Activated CD8-positive, alpha-beta memory T cell treated with anti-CD3 and anti-CD28 coated beads for 24 hours (primary cell): ENCODE measurements around the gene VAV3.
"Not testable (repeated sequence)": the region's sequence is repeated elsewhere in the genome, so short reads cannot be mapped to it uniquely, and the experiment has no call there.

Experiments
- DNase-seq: peaks from one replicate; pipeline ENCODE4 v3.0.0-alpha.2; 2020

VAV3 gene

DNA sequence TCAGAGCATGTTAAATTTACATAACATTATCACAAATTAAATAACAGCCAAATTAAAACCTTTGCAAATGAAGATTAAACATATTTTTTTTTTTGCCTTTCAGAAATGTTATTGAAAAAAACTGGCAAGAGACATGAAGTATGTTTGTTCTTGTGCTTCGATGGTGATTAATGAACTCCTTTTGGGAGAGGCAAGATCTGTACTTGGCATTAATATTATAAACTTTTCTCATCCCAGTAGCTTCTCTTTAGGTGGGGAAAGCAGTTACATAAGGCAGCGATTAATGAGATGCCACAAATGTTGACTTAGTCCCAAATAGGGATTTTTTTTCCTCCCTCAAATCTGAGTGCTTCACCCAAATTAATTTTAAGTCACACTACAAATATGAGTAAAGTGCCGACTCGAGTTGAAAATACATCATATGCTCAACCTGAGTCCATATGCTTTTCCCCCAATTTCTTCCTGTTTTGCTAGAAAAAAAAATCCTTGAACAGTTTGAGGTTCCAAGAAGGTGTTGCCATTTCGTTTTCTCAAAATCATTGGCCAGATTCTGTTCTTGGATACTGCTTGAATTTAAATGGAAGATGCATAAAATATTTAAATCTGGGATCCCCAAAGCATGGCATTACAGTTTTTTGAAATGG lies 294.5 kb downstream of the VAV3 start:
- no peak for DNase-seq

DNA sequence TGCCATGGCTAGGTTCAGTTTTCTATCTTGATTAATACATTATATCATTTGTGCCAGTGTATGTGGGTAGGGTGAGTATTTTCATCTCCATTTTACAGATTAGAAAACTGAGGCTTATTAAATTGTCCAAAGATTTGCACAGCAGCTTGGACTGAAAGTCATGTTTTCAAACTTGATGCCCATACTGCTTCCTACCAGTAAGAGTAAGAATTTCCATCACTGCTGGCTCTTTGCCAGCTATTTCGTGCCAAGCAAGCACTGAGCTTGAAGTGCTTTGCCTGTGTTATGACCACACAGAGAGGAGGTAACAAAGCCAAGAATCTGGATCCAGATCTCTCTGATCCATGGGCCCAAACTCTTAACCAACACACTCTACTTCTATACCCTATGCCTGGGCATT lies 295.0 kb downstream of the VAV3 start:
- no peak for DNase-seq

DNA sequence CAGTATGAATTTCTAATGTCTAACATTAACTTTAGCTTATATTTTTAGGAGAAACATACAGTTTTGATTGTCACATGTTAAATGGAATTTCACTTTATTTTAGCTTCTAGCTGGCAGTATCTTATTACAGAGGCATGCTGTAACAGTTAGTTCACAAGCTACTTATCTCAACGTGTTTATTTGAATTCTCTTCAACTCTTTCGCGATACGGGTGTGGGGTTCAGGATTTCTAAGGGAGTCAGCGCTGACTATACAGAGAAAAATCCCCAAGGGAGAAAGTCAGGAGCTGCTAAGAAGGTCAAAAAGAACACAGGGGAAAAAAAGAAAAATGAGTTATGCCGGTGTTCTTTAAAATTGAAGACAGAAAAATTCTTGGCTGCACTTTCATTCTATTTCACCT lies 296.2 kb downstream of the VAV3 start:
- no peak for DNase-seq

DNA sequence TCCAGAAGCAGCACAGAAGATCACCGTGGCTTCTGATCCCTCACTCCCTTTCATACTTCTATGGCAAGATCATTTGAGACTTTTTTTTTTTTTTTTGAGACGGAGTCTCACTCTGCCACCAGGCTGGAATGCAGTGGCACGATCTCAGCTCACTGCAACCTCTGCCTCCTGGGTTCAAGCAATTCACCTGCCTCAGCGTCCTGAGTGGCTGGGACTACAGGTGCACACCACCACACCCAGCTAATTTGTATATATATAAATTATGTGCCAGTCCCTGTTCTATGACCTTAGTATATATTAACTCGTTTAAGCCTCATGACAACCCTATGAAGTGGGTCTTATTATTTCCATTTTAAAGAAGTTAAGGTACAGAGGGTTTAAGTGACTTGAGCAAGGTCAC lies 298.5 kb downstream of the VAV3 start:
- no peak for DNase-seq

DNA sequence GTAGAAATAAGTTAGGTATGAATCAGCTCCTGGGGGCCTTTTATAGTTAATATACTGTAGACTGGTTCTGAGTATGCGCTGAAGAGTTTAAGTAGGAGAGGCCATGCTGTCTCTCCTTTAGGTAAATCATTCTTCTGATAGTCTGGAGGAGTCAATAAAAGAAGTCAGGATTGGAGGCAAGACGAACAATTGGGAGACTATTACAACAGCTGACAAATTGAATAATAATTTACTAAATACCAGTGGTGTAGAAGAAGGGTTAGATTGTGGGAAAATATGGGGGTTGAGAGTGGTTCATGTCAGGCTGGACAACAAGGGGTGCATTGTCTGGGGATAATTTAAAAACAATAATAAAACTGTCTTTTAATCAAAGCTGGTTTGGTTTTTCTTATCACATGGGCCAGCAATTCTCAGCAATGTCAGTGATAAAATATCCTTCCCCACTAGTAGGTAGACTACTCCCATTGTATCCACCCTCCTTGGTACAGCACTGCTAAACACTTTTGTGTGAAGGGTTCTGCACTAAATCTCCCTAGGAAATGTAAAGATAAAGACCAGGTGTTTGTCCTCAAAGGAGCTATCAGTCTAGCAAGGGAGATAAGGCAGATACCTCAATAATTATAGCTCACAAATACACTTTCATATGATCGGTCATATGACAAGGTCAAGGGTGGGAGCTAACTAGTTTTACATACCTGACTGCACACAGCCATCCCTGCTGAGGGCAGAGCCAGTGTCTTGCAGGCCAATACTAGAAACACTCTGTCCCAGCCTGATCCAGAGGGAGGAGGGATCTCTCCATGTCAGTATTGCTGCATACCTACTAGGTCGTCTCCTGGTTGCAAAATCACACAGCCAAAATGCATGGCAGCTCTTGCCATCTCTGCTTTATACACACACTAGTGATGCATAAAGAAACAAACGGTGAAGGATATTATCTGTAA lies 299.7 kb downstream of the VAV3 start:
- no peak for DNase-seq

DNA sequence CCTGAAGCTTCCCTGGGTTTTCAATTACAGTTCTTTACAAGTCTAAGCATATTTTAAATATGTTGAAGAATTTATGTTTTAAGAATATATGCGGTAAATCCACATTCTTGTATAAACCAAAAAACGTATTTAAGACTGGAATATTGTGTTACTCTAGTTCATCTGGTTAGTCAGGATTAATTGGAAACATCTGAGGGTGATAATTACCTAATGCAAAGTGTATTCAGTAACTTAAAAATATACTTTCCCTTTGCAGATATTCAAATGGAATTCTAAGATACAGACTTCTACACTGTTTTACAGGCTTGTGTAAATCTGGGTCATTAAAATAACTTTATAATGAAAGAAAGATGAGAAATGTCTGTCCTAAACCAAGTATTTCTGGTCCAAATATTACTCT lies 302.0 kb downstream of the VAV3 start:
- no peak for DNase-seq

DNA sequence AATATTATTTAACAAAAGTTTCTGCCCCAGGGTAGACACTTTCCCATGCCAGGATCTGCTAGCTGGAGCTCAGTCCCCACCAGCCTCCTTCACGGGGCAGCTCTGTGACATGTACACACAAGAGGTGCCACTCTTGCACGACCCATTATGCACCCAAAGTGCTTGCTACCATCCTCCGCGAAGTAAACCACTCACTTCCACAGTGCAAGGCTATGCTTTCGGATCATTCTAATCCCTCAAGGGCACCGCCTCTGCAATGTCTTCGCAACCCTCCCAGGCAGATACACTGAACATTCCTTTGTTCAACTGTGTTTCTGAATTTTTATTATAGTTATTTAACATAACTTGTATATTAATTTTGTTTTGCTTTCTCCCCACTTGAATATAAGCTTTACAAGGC lies 303.8 kb downstream of the VAV3 start:
- no peak for DNase-seq

DNA sequence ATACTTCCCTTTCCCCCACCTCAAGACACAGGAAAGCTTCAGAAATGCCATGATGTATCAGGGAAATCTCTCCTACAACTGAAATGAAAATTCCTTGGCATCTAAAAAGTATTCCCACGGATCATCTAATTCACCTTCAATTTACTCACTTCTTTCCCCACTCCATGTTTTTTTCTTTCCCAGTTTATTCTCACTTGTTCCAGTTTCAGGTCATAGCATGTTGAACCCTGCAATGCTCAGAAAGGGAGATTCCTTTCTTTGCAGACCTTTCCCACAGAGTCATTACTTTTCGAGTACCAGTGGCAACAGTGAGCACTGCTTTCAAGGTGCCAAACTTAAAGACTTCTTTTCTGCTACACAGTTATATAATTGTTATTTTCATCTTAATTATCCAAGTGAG lies 305.0 kb downstream of the VAV3 start:
- DNase-seq: no peak

DNA sequence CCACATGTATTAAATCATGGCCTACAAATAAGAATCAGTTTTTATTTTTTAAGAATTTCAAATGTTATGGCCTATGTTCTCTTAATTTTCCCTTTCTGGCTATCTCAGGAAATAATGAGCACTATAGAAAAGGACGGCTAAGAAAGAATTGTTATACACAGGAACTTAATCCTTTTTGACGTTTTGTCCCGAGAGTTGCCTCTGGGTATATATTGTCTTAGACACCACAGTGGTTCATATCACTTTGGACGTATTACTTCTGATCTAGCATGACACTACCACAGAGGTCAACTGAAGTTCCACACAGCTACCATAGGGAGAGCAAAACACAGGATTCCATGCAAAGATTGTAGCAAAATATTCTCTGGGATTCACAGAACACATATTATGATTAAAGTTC lies 307.6 kb downstream of the VAV3 start:
- no peak for DNase-seq

DNA sequence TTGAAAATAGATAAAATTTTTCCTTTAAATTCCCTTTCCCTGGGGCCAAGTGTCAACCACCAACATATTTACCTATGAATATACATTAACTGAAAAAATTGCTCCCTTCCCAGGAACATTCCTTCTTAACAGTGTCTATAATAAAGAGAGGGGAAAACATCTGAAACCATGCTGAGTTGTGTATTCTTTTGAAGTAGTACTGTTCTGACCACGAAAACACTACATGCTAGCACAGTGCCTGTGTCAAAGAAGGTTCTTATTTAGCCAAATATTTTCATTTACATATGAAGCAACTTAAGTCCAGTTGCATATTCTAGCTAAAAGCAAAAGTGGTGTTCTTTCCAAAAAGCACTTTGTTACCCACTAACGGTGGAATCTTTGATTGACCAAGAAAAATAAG lies 311.2 kb downstream of the VAV3 start:
- DNase-seq: no peak

DNA sequence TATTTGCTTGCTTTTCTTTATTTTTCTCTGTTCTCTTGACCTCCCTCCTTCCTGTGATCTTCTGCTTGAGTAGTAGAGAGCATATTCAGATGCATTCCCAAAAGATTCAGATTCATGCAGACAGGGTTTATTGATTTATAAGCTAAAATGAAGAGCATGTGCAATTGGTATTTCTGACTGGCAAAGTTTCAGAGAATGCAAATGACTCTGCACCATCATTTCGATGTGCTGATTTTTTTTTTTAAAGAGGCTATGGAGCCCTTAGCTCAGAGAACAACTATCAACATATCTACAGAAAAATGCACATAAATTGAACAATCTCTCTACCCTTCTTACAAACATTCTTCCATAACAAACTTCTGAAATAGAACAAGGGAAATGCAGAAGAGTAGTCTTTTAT lies 312.0 kb downstream of the VAV3 start:
- no peak for DNase-seq

DNA sequence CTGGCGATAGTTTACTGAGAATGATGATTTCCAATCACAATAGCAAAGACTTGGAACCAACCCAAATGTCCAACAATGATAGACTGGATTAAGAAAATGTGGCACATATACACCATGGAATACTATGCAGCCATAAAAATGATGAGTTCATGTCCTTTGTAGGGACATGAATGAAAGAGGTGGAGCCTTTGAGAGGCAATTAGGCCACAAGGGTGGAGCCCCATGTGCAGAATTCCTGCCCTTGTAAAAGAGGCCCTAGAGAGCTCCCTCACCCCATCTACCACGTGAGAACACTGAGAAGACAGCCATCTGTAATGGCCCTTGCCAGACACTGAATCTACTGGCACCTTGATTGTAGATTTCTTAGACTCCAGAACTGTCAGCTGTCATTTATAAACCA lies 314.2 kb downstream of the VAV3 start:
- DNase-seq: not testable (repeated sequence)

DNA sequence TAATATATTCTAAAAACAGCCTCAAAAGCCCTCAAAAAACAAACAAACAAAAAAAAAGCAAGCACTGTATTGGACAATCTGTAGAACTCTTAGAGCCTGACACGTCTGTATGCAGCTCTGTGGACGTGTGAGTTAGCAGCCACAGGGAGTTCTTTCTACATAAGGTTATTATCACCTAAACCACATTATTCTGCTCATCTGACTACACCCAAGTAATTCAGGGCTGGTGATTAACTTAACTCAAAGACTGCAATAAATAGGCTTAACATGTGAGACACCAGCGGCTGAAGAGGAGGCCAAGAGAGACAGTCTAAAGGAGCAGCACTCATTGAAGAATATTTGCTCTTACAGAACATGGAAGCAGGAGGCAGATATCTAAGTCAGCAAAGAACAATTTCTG lies 316.0 kb downstream of the VAV3 start:
- DNase-seq: no peak

DNA sequence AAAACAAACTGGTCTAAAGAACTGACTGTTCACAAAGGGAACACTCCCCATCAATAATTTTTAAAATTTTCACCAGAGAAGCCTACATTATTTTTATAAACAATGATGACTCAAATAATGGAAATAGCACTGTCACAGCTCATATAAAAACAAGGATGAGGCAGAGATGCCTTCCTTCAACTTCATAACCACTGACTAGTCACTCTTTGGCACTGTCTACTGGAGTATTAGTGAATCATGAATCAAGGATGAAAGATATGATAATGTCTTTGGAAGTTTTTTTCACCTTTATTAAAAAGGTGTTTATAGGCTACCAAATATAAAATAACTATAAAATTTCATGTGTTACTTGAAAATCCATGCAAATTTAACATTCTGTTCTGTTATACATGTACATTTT lies 316.9 kb downstream of the VAV3 start:
- no peak for DNase-seq

DNA sequence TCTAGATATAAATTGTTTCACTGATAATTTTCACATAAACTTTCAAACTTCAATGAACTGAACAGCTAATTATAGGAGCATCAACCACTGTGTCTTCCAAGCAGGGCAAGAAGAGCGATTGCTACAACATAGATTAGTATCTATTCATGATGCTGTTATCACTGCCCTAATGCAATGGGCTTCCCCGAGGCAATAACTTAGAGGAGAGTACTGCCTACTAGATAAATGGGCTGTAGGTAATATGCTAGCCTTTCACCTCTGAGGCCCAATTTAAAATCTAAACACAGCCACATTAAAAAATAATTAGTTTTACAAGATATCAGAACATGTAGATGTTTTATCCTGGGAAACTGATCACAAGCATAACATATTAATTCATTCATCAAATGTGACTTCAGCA lies 318.0 kb downstream of the VAV3 start:
- no peak for DNase-seq

DNA sequence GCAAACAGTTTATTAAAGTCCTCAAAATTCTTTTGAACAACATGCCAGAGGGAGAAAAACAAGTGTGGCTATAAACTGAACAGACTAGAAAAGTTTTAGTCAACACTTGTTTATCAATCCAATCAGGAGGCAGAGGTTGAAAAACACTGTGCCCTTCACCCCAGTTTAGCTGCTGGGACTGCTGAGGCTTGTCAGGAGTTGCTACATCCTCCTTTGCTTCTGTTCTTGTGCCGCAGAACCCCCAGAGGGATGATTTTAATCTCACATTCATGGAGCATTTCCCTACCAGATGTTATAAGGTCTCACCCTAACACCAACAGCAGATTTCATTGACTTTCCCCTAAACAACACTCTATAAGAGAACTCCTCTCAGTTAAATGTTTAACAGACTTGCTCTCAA lies 321.2 kb downstream of the VAV3 start:
- no peak for DNase-seq

DNA sequence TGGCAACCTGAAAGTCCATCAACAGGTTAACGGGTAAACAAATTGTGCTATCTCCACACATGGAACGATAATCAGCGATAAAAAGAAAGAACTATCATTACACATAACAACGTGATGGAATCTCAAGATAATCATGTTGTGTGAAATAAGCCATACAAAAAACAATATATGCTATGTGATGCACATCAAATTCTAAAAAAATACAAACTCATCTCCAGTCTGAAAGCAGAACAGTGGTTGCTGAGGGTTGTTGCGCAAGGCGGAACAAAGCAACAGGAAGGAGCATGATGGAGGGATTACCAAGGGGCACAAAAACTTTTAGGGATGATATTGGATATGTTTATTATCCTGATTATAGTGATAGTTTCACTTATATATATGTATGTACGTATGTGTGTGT lies 324.8 kb downstream of the VAV3 start:
- no peak for DNase-seq

DNA sequence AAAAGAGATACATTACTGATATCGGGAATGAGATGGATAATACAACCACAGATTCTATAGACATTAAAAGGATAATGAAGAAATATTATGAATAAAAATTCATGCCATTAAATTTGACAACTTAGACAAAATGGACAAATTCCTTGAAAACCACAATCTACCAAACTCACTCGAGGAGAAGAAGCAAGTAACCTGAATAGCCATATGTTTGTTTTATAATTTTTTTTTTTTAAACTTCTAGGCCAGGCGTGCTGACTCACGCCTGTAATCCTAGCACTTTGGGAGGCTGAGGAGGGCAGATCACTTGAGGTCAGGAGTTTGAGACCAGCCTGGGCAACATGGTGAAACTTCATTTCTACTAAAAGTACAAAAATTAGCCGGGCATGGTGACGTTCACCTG lies 327.9 kb downstream of the VAV3 start:
- DNase-seq: no peak

DNA sequence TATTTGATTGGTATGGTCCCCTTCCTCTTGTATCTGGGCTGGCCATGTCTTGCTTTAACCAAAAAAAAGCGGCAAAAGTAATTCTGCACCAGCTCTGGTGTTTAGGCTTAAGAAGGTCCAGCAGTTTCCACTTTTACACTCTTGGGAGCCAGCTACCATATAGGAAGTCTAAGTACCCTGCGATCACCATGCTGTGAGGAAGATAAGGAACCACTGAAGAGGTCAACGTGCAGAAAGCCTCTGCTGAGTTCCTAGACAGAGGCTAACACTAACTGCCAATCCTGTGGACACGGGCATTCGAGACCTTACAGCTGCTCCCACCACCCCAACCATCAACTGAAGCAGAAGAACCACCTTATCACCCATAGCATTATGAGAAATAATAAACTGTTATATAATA lies 331.4 kb downstream of the VAV3 start:
- no peak for DNase-seq

DNA sequence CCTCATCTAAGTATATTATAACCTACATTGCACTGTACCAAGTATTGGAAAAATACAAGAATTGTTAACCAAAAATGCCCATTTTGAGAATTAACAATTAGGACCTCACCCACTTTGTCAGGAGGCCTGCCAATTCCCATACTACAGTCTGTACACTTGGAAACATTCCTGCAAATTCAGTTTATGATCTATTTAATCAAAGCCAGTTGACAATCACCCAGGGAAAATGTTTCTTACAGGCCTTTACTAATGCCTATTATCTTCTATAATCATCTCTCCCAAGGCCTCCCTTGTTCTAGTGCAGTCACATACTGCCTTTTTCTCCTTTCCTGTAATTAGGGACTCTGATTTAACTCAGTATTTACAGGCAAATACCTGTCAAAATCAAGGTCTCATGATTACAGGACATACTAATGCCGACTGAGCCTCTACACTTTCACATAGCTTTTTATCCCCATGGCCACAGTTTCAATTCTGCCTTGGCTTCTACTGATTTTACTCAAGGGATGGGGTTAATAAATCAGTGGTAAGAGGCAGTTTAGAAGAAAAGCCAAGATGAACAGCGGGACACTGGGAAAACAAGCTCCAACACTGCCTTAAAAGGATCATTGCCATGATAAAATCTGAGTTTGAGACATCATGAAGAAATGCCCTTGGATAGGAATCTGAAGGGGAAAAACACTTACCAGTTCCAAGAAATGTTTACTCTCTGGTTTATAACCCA lies 338.7 kb downstream of the VAV3 start:
- no peak for DNase-seq

DNA sequence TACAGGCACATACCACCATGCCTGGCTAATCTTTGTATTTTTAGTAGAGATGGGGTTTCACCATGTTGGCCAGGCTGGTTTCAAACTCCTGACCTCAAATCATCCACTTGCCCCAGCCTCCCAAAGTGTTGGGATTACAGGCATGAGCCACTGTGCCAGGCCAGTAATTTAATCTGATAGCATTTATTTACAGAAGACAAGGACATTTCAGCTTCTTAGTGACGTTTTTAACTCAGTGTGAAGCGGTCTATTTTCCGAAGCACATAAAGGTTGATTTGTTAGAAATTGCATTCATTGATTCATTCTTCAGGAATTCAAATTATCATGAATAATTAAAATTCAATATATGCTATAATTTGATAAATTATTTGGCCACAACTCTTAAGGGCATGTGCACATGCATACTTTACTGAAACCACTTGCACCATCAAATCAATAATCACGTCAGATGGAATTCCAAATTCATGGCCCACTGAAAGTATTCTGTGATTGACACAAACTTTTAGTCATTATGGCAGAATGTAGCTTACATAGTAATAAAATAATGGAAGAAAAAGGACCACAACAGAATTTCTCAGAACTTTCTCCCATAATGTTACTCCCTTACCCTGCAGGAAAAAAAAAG lies 339.5 kb downstream of the VAV3 start:
- DNase-seq: no peak

DNA sequence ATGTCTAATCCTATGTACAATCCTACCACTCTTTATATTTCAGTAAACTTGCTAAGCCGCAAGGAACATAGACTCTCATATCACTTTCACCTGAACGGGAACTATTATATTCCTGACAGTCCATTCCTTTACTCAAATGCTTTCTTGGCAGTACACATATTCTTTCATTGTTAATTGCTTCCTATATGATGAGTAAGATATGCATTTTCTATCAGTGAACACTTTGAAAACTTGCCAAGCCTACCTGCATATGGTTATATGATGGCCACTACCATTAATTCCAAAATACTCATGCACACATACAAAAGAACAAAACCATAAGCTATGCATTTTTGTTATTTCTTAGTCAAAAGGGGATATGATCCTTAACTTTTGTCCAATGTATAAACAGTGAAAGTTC lies 341.5 kb downstream of the VAV3 start:
- no peak for DNase-seq

DNA sequence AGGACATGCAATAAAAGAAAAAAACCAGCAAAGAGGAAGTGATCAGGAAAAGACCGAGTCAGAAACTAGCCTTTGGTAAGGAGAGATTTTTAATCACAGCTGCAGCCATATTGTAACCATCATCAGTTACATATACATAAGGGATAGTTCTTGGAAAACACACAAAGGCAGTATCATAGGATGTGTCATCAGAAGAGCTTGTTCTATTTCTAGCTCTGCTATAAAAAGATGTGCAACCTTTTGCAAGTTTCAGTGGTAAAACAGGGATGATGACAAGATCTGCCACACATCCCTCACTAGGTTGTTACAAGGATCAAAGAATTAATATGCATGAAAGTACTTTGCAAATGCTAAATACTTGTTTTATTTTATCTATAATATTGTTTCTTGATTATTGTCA lies 342.0 kb downstream of the VAV3 start:
- DNase-seq: no peak

DNA sequence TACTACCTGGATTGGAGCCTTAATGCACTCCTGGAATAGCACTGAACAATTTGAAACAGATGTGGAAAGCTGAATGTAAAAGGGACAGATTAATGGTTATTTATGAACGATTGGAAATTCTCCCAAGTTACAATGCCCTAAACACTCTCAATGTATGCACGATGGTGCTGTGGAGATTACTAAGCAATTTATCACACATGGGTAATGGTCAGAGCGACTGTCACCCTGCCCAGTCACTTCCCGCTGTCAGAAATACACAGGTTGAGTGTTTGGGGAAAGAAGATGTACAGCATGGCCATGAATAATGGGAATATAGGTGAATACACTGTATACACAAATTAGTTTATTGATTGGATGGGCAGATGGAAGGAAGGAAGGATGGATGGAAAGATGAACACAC lies 342.4 kb downstream of the VAV3 start:
- no peak for DNase-seq
